ENCODE data around the gene APOBEC3A.

GRCh38 chr22:38963872-38964271 is 6.5 kb downstream of the APOBEC3A start:
- TF ChIP-seq, protein P1, sequence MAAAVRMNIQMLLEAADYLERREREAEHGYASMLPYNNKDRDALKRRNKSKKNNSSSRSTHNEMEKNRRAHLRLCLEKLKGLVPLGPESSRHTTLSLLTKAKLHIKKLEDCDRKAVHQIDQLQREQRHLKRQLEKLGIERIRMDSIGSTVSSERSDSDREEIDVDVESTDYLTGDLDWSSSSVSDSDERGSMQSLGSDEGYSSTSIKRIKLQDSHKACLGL (CRISPR knock-in tag; IDR thresholded peaks at IDR 0.05) = no peak
- TF ChIP-seq, protein P2, sequence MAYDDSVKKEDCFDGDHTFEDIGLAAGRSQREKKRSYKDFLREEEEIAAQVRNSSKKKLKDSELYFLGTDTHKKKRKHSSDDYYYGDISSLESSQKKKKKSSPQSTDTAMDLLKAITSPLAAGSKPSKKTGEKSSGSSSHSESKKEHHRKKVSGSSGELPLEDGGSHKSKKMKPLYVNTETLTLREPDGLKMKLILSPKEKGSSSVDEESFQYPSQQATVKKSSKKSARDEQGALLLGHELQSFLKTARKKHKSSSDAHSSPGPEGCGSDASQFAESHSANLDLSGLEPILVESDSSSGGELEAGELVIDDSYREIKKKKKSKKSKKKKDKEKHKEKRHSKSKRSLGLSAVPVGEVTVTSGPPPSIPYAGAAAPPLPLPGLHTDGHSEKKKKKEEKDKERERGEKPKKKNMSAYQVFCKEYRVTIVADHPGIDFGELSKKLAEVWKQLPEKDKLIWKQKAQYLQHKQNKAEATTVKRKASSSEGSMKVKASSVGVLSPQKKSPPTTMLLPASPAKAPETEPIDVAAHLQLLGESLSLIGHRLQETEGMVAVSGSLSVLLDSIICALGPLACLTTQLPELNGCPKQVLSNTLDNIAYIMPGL (CRISPR knock-in tag; IDR thresholded peaks at IDR 0.05; ENCODE audit: borderline replicate concordance in 1 of 2, low read depth in 1 of 2) = no peak
- TF ChIP-seq, protein P3, sequence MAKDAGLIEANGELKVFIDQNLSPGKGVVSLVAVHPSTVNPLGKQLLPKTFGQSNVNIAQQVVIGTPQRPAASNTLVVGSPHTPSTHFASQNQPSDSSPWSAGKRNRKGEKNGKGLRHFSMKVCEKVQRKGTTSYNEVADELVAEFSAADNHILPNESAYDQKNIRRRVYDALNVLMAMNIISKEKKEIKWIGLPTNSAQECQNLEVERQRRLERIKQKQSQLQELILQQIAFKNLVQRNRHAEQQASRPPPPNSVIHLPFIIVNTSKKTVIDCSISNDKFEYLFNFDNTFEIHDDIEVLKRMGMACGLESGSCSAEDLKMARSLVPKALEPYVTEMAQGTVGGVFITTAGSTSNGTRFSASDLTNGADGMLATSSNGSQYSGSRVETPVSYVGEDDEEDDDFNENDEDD (CRISPR knock-in tag; IDR thresholded peaks at IDR 0.05; ENCODE audit: borderline replicate concordance) = no peak
- TF ChIP-seq FIP1L1 (IDR thresholded peaks at IDR 0.05; ENCODE audit: borderline replicate concordance, insufficient read depth, low read depth, low read length) (no peak), MEF2D (CRISPR knock-in tag; IDR thresholded peaks at IDR 0.05) (no peak), ZKSCAN8 (CRISPR knock-in tag; IDR thresholded peaks at IDR 0.05; ENCODE audit: borderline replicate concordance) (no peak), POLR2A (IDR thresholded peaks at IDR 0.05; ENCODE audit: insufficient read depth in 1 of 2, low read depth in 2 of 2, low read length in 2 of 2) (no peak), REST (IDR thresholded peaks at IDR 0.05; ENCODE audit: borderline replicate concordance in 1 of 2, low read depth in 1 of 2, low read length in 2 of 2) (no peak)
- TF ChIP-seq, protein P4, sequence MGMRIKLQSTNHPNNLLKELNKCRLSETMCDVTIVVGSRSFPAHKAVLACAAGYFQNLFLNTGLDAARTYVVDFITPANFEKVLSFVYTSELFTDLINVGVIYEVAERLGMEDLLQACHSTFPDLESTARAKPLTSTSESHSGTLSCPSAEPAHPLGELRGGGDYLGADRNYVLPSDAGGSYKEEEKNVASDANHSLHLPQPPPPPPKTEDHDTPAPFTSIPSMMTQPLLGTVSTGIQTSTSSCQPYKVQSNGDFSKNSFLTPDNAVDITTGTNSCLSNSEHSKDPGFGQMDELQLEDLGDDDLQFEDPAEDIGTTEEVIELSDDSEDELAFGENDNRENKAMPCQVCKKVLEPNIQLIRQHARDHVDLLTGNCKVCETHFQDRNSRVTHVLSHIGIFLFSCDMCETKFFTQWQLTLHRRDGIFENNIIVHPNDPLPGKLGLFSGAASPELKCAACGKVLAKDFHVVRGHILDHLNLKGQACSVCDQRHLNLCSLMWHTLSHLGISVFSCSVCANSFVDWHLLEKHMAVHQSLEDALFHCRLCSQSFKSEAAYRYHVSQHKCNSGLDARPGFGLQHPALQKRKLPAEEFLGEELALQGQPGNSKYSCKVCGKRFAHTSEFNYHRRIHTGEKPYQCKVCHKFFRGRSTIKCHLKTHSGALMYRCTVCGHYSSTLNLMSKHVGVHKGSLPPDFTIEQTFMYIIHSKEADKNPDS (CRISPR knock-in tag; IDR thresholded peaks at IDR 0.05) = no peak
